ENCODE data around the gene CUX1.

GRCh38 chr7:101832685-101833375, 15.4 kb downstream of the CUX1 start:
- TF ChIP-seq CTCF (IDR thresholded peaks at IDR 0.05; ENCODE audit: insufficient read depth, low read depth, low read length): no peak
- no peak for TF ChIP-seq EZH2 (IDR thresholded peaks at IDR 0.05; ENCODE audit: insufficient read depth, low read length)

All from astrocyte (in vitro differentiated cells and primary cell).